Activated naive CD4-positive, alpha-beta T cell treated with anti-CD3 and anti-CD28 coated beads, Interleukin-2, amount 50 U/mL, for 24 hours (primary cell): ENCODE results near the gene DOCK4.

ENCODE experiments used
- H3K27ac Mint-ChIP-seq: one replicate; pipeline ENCODE4 v1.8.0; 2021; ENCODE audit warnings: mild to moderate bottlenecking, mixed read lengths
- H3K27me3 Mint-ChIP-seq: one replicate; pipeline ENCODE4 v1.8.0; 2021; ENCODE audit warnings: mixed read lengths
- H3K36me3 Mint-ChIP-seq: one replicate; pipeline ENCODE4 v1.8.0; 2021; ENCODE audit warnings: mixed read lengths
- H3K4me1 Mint-ChIP-seq: one replicate; pipeline ENCODE4 v1.8.0; 2021; ENCODE audit warnings: mixed read lengths
- H3K4me3 Mint-ChIP-seq: one replicate; pipeline ENCODE4 v1.8.0; 2021; ENCODE audit warnings: mild to moderate bottlenecking, mixed read lengths
- H3K9me3 Mint-ChIP-seq: one replicate; pipeline ENCODE4 v1.8.0; 2021; ENCODE audit warnings: mixed read lengths

The DOCK4 gene

GRCh38 chr7:112122798-112123197 lies 83.4 kb downstream of the DOCK4 start:
- Mint-ChIP-seq H3K9me3 (no peaks in the 10 kb centered on the region), H3K4me3 (no peak overlapping the region), H3K27me3 (peaks cover 2% of the 10 kb centered on the region), H3K36me3 (no peaks in the 10 kb centered on the region), H3K27ac (no peak overlapping the region), H3K4me1 (no peaks in the 10 kb centered on the region)

- Mint-ChIP-seq H3K36me3 (no peaks in the 10 kb centered on the region), H3K27ac (no peak overlapping the region), H3K9me3 (no peaks in the 10 kb centered on the region), H3K4me3 (no peak overlapping the region), H3K27me3 (peaks cover 2% of the 10 kb centered on the region), H3K4me1 (no peaks in the 10 kb centered on the region)
These were observed 84.1 kb downstream of the DOCK4 start for GRCh38 chr7:112122144-112122543.

- H3K36me3 Mint-ChIP-seq = no peaks in the 10 kb centered on the region
- H3K9me3 Mint-ChIP-seq = no peaks in the 10 kb centered on the region
- no peak overlapping the region for H3K27ac Mint-ChIP-seq
- no peaks in the 10 kb centered on the region for H3K4me1 Mint-ChIP-seq
- no peak overlapping the region for H3K4me3 Mint-ChIP-seq
- peaks cover 2% of the 10 kb centered on the region for H3K27me3 Mint-ChIP-seq
These were observed 84.9 kb downstream of the DOCK4 start for GRCh38 chr7:112121318-112121717.

GRCh38 chr7:112120696-112121217 lies 85.4 kb downstream of the DOCK4 start:
- Mint-ChIP-seq H3K9me3 (no peaks in the 10 kb centered on the region), H3K4me1 (no peaks in the 10 kb centered on the region), H3K4me3 (no peak overlapping the region), H3K27me3 (peaks cover 2% of the 10 kb centered on the region), H3K36me3 (no peaks in the 10 kb centered on the region), H3K27ac (no peak overlapping the region)

GRCh38 chr7:112118581-112119566 lies 87.3 kb downstream of the DOCK4 start:
- Mint-ChIP-seq H3K27me3 (peaks cover 2% of the 10 kb centered on the region), H3K9me3 (no peaks in the 10 kb centered on the region), H3K36me3 (no peaks in the 10 kb centered on the region), H3K27ac (no peak overlapping the region), H3K4me3 (no peak overlapping the region), H3K4me1 (no peaks in the 10 kb centered on the region)

GRCh38 chr7:112116894-112117293 lies 89.3 kb downstream of the DOCK4 start:
- Mint-ChIP-seq H3K9me3 (no peaks in the 10 kb centered on the region), H3K27me3 (peaks cover 2% of the 10 kb centered on the region), H3K36me3 (no peaks in the 10 kb centered on the region), H3K27ac (no peak overlapping the region), H3K4me1 (no peaks in the 10 kb centered on the region), H3K4me3 (no peak overlapping the region)

- Mint-ChIP-seq H3K27me3 (peaks cover 2% of the 10 kb centered on the region), H3K4me1 (no peaks in the 10 kb centered on the region), H3K9me3 (no peaks in the 10 kb centered on the region), H3K4me3 (no peak overlapping the region), H3K27ac (no peak overlapping the region), H3K36me3 (no peaks in the 10 kb centered on the region)
These were observed 89.8 kb downstream of the DOCK4 start for GRCh38 chr7:112116358-112116757.

GRCh38 chr7:112115880-112116279 lies 90.3 kb downstream of the DOCK4 start:
- Mint-ChIP-seq H3K4me3 (no peak overlapping the region), H3K36me3 (no peaks in the 10 kb centered on the region), H3K4me1 (no peaks in the 10 kb centered on the region), H3K27ac (no peak overlapping the region), H3K9me3 (no peaks in the 10 kb centered on the region), H3K27me3 (peaks cover 2% of the 10 kb centered on the region)

- peaks cover 2% of the 10 kb centered on the region for H3K27me3 Mint-ChIP-seq
- H3K4me3 Mint-ChIP-seq = no peak overlapping the region
- H3K9me3 Mint-ChIP-seq = no peaks in the 10 kb centered on the region
- no peaks in the 10 kb centered on the region for H3K4me1 Mint-ChIP-seq
- no peaks in the 10 kb centered on the region for H3K36me3 Mint-ChIP-seq
- H3K27ac Mint-ChIP-seq = no peak overlapping the region
These were observed 92.2 kb downstream of the DOCK4 start for GRCh38 chr7:112113913-112114575.

GRCh38 chr7:112112822-112113255 lies 93.4 kb downstream of the DOCK4 start:
- Mint-ChIP-seq H3K9me3 (no peaks in the 10 kb centered on the region), H3K4me1 (no peaks in the 10 kb centered on the region), H3K36me3 (no peaks in the 10 kb centered on the region), H3K27me3 (no peaks in the 10 kb centered on the region), H3K27ac (no peak overlapping the region), H3K4me3 (no peak overlapping the region)

- H3K4me3 Mint-ChIP-seq = no peak overlapping the region
- no peaks in the 10 kb centered on the region for H3K4me1 Mint-ChIP-seq
- peaks cover under 1% of the 10 kb centered on the region for H3K27me3 Mint-ChIP-seq
- H3K36me3 Mint-ChIP-seq = no peaks in the 10 kb centered on the region
- H3K27ac Mint-ChIP-seq = no peak overlapping the region
- no peaks in the 10 kb centered on the region for H3K9me3 Mint-ChIP-seq
These were observed 95.5 kb downstream of the DOCK4 start for GRCh38 chr7:112110651-112111050.

- no peaks in the 10 kb centered on the region for H3K9me3 Mint-ChIP-seq
- no peak overlapping the region for H3K4me3 Mint-ChIP-seq
- H3K36me3 Mint-ChIP-seq = no peaks in the 10 kb centered on the region
- H3K27me3 Mint-ChIP-seq = peaks cover 2% of the 10 kb centered on the region
- H3K27ac Mint-ChIP-seq = no peak overlapping the region
- no peaks in the 10 kb centered on the region for H3K4me1 Mint-ChIP-seq
These were observed 96.0 kb downstream of the DOCK4 start for GRCh38 chr7:112110175-112110574.

- Mint-ChIP-seq H3K4me1 (no peaks in the 10 kb centered on the region), H3K9me3 (no peaks in the 10 kb centered on the region), H3K27ac (no peak overlapping the region), H3K4me3 (no peak overlapping the region), H3K36me3 (no peaks in the 10 kb centered on the region), H3K27me3 (peaks cover 2% of the 10 kb centered on the region)
These were observed 97.2 kb downstream of the DOCK4 start for GRCh38 chr7:112108981-112109380.

- Mint-ChIP-seq H3K4me3 (no peak overlapping the region), H3K27me3 (peaks cover 2% of the 10 kb centered on the region), H3K9me3 (no peaks in the 10 kb centered on the region), H3K4me1 (no peaks in the 10 kb centered on the region), H3K36me3 (no peaks in the 10 kb centered on the region), H3K27ac (no peak overlapping the region)
These were observed 100.3 kb downstream of the DOCK4 start for GRCh38 chr7:112105584-112106530.

- Mint-ChIP-seq H3K36me3 (no peaks in the 10 kb centered on the region), H3K9me3 (no peaks in the 10 kb centered on the region), H3K4me3 (no peak overlapping the region), H3K4me1 (no peaks in the 10 kb centered on the region), H3K27ac (no peak overlapping the region), H3K27me3 (peaks cover 2% of the 10 kb centered on the region)
These were observed 102.1 kb downstream of the DOCK4 start for GRCh38 chr7:112104120-112104519.
